Measurements from ENCODE around the gene ABCG1.

The ABCG1 gene

DNA sequence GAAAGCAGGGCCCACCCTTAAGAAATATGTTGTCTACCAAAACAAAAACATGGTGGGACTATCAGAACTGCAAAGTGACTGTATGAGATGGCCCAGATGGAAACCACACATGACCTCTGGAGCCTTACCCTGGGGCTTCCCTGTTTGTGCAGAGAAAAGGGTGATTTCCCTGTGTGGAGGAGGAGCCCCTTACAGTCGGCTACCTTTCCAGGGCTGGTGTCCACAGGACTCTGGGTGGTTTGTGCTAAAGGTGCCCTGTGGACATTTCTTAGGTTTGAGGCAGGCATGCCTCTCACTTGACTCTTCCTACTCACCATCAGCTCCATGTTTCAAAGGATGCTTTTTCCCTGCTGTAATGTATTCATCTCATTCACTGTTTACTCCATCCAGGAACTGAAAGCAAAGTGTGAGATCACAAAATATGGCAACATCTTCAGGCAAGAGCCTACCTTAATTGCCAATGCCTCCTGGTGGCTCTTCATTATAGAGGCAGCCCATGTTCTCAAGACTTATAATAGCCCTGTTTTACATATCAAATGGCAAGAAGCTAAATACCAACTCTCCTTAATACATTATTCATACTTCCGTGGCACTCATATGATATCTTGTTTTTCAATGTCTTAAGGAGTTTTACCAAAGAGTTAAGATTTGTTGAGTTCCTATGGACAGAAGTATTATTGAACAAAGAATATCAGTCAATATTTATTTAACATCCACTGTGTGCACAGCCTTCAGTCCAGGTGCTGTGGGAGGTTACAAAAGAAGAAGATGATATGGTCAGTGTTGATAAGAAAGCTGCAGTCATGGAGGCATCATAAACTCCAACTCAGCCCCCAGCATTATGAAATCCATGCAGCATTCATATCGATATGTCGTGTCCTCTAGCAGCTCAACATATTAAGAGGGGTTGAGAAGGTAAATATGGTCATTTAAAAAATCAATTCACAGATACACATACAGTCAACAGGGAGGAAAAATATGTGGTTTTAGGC, 111.7 kb downstream of the ABCG1 start:
- no peak for DNase-seq (ENCODE audit: low read depth)

DNA sequence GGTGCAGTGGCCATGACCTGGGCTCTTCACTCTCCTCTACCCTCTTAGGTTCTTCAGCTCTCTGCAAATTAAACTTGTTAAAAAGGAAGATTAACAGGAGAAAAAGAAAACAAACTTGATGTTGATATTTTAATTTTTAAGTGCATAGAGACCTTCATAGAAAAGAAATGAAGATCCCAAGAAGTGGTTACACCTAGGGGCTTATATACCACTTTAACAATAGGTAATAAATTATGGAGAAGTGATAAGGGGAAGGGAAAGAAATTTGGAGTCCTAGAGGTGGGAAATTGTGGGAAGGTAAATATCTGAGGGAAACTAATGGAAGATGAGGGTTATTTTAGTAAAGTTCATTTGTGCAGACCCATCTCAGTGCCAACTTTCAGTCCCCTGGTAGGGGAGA, 112.7 kb downstream of the ABCG1 start:
- DNase-seq (ENCODE audit: low read depth): no peak

DNA sequence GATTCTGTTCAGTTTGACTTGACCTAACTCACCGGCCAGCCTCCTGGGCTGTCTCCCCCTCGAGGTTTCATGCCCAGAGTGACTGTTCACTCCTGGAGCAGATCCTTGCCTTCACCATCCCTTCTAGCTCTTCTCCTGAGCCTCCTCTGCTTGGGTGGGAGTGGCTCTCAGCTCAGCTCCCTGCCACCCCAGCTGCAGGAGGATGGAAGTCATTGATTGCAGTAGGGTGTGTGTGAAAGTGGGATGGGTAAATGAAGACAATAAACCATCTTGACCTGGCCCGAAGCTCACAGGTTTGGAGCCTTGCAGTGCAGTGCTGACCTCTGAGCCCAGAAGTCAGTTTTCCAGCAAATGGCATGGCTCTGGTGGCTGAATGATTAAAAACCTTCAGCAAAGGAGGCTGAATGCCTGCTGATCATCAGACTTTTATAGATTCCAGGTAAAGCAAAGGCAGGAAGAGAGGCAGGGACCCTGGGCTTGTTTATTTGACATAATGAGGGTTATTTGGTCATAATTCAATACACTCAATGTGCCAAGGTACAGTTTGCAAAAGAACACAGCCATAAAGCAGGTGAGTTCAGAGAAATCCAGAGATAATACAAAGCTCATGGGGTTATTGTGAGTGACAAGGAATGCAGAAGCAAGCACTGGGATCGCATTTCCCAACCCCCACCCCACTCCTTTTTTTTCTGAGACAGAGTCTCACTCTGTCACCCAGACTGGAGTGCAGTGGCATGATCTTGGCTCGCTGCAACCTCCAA, 113.8 kb downstream of the ABCG1 start:
- no peak for DNase-seq (ENCODE audit: low read depth)

DNA sequence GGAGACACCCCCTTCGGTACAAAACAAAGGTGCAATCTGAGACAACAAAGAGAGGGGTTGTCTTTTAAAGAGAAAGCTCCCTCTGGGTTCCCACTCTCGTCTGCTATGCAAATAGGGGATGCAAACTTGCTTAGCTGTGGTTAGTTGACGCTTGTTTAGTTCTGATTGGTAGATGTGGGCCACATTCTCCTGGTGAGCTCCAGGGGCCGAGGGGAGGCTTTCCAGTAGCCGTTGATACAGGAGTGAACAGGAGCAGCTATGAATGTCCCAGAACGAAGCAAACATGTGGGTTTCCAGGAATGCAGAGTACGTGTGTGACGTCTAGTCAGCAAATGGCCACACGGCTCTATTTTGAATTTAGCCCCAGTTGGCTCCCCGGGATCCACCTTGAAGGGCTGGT, 117.1 kb downstream of the ABCG1 start:
- no peak for DNase-seq (ENCODE audit: low read depth)

DNA sequence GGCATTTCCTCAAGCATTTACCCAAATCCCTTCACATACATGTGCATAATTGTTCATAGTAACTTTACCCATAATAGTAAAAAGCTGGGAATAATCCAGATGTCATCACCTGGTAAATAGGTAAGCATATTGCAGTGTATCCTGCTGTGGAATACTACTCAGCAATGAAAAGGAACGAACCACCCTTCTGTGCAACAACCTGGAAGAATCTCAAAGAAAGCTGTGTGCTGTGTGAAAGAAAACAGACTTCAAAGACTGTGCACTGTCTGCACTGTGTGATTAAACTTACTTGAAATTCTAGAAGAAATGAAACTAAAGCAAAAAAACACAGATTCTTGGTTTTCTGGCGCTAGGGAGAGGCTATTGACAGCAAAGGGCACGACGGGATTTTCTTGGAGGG, 118.3 kb downstream of the ABCG1 start:
- no peak for DNase-seq (ENCODE audit: low read depth)

DNA sequence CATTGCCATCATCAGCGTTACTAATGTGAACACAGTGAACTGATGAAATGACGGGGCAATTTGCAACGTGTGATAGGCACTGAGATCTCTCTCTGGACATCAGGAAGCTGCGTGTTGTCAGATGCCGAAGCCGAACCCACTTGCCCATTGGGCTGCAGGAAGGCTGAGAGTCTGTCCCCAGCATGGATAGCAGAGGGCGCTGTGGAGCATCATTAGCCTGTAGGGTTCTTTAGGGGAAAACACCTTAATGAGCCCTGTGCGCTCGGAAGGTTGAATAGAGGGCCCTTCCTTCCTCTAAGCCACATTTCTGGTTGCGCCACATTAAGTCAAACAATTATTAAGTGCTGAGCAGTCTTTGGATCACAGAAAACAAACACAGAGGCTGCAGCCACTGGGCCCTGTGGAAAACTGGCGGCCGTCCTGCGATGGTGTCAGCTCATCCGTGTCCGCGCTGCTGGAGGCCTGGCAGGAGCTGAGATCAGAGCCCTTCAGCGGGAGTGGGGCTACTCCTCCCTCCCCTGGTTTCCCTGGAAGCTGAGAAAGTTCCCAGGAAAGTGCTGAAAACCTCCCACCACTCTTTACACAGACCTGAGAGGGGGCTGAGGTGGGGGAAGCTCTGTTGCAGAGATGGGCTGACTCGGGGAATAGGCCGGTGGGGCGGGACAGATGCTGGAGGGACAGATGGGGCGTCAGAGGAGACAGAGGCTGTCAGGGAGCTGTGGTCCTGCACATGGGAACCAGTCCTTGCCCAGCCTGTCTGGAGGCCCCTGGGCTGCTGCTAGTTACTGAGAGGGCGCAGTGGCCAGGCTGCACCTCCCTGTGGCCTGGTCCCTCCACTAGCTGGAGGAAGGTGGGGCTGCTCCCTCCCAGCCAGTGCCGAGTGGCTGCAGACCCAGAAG, 119.1 kb downstream of the ABCG1 start:
- no peak for DNase-seq (ENCODE audit: low read depth)

DNA sequence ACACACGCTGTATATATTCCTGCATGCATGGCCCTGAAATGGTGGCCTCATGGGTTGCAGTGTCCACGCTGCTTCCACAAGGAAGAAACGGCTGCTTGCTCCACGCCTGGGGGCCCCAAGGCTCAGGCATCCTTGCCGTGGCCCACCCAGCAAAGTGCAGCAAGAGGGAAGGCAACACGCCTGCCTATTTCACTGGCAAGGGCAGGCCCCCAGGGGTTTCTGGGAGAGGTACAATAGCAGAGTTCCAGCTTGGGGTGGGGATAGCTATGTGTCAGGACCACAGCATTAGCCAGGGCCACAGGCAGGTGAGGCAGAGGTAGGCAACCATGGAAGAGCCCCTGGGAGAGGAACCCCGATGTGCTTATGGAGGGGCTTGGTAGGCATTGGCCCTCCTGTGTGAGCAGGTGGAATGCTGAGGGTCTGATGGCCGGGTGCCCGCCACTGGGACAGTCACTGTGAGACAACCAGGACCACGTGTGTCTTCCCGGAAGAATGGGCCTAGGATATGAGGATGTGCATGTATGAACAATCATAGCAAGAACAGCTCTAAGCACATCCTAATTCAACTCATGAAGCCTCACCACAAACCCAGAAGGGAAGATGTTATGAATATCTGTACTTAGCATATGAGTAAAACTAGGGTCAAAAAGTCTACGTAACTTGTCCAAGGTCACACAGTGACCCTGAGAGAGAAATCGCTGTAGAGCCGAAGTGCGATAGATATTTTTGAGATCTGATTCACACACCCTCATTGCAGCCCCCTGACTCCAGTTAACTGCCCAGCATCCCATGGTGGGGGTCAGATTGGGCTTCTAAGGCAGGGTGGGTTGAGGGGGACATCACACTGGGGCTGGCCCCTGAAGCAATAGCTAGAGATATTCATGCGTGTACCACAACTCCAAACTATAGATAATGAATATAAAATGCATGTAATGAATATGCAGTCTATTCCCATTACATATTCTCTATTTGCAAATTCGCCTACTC, 120.1 kb downstream of the ABCG1 start:
- DNase-seq (ENCODE audit: low read depth): no peak

DNA sequence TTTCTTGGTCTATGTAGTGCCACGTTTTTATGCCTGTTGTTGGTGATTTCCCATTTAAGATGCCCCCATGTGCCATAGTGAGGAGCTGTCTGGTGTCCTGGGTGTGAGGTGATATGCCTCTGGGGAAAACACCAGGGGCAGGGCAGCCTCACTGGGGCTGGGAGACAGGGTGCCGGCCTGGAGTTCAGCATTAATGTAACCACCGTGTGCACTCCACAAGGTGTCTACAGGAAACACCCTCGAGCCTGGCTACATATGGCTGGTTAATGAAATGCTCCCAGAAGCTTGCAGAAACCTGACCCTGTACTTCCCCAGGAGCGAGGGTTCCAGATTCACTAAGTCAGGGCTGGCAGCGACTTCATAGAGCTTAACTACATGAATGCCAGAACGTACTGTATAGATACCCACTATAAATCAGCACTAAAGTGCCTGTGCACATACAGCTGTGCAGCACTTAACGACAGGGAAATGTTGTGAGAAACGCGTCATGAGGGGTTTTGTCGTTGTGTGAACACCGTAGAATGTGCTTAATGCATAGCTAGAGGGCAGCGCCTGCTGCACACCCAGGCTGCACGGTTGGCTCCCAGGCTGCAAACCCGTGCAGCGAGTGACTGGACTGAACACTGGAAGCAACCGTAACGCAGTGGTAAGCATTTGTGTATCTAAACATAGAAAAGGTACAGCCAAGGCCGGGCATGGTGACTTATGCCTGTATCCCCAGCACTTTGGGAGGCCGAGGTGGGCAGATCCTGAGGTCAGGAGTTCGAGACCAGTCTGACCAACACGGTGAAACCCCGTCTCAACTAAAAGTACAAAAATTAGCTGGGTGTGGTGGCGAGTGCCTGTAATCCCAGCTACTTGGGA, 121.5 kb downstream of the ABCG1 start:
- no peak for DNase-seq (ENCODE audit: low read depth)

DNA sequence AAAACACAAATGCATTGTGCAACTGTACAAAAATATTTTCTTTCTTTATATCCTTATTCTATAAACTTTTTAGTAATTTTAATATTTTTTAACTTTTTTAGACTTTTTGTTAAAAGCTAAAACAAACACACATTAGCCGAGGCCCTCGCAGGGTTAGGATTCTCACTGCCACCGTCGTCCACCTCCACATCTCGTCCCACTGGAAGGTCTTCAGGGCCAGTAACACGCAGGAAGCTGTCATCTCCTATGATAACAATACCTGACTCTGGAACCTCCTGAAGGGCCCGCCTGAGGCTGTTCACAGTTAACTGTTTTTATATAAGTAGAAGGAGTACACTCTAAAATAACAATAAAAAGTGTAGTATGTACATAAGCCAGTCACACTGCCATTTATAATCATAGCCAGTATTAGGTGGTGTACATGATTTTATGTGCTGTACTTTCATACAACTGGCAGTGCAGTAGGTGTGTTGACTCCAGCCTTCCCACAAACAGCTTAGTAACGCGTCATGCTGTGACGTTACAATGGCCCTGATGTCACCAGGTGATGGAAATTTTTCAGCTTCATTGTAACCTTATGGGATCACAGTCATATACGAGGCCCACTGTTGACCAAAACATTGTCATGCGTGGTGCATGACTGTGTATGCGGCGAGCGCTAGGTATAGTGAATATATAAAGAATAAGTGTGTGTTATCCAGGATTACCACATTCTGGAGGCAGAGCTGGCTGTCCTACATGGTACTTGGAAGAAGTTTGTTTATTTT, 123.0 kb downstream of the ABCG1 start:
- no peak for DNase-seq (ENCODE audit: low read depth)

DNA sequence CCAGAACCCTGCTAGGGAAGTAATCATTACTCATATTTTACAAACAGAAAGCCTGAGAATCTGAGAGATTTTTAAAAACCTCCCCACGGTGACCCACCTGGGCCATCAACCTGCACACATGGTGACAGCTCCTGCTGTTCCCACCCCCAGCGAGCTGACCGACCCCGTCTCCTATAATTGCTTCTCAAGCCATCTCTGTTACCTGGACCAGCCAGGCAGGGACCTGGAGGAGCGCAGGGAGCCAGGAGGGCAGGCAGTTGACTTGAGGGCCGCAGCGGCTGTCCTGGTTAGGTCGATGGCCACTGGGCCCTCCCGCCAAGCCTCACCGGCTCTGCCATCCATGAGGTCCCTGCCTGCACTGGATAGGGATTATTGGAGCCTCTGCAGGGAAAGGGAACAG, 124.2 kb downstream of the ABCG1 start:
- no peak for DNase-seq (ENCODE audit: low read depth)

DNA sequence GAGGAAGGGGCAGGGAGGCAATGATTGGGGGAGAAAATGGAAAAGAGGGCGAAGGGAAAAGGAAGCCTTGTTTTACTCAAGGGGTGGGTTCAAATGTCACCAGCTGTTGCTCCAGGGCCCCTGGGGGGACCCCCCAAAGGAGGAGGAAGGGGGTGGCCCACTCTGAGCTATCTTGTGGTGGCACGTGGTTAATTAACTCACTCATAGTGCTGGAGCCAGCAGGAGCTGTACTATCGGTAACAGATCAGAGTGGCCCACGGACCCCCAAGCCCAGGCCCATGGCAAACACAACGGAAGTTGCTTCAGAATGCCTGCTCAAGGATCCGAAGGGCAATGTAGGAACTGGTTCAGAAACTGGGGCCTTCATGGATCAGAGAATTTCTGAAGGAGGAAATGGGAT, 124.6 kb downstream of the ABCG1 start:
- no peak for DNase-seq (ENCODE audit: low read depth)

DNA sequence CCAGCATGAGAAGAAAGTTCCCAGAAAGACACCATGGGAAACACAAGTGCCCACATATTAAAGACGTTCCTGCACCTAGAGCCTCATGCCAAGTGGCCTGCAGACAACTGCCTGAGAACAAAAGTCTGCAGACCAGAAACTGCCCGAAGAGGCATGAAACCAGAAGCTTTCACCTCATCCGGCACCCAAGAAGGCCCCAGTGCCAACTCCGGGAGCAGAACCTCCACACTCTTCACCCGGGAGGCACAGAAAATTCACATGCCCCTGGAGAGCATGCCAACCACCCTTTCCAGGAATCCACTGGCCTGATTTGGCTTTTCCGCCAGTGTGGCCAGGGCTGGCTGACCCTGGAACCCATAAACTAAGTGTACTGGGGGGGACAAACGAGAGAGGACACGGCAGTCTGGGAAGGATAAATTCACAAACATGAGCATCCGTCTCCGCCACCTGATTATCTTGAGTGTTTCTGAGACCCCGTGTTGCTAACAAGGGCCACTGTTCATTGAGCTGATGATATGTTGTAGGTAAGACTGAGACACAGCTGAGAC, 125.1 kb downstream of the ABCG1 start:
- DNase-seq (ENCODE audit: low read depth): no peak

DNA sequence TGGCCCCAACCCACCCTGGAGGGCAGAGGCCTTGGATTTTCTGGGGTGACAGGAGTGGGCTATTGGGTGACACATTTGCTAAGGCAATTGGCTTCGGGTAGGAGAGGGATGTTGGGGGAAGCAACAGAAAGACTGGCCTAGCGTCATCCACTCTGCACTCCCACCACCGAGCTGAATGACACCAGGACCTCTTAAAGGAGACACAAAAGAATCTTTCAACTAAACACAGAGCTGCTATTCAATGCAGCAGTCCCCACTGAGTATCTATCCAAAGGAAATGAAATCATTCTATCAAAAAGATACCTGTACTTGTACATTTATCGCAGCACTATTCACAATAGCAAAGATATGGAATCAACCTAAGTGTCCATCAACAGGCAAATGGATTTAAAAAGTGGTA, 125.7 kb downstream of the ABCG1 start:
- no peak for DNase-seq (ENCODE audit: low read depth)

DNA sequence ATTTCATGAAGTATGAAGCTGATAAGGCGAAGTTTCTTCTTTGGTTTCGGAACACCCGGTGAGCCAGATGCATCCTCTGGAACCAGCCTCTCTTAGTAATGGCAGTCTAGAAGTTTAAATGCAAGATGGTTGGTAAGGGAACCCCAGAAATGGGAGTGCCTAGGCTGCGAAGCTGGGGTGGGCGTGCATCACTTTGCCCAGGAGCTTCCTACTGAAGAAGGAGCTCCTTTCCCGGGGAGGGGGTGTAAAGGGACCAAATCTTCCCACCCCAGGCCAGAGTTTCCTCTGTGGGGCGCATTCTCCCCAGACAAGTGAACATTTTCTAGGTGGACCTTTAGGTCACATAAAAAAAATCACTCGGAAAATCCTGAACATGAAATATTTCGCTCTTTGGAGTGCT, 127.5 kb downstream of the ABCG1 start:
- DNase-seq (ENCODE audit: low read depth): no peak

All from non-pigmented ciliary epithelial cell (primary cell).